Measurements from ENCODE around the gene FAM240B. TPM values are rescaled to one million over a fixed set of nuclear protein-coding genes. Genes with fewer than 3 reads are reported as not detected.

The FAM240B gene
- polyA plus RNA-seq, 3 donors = 0.10 to 0.23 TPM; not detected in 1

- DNase-seq = no peak
Observed at GRCh38 chr9:38670542-38671371, 49.2 kb downstream of the FAM240B start.

- no peak for DNase-seq
Observed at GRCh38 chr9:38668791-38669466, 51.0 kb downstream of the FAM240B start.

- DNase-seq = no peak
Observed at GRCh38 chr9:38662763-38663593, 57.0 kb downstream of the FAM240B start.

GRCh38 chr9:38659538-38659937 lies 60.4 kb downstream of the FAM240B start:
- DNase-seq = no peak

GRCh38 chr9:38656896-38657295 lies 63.0 kb downstream of the FAM240B start:
- DNase-seq = no peak

GRCh38 chr9:38652486-38652885 lies 67.4 kb downstream of the FAM240B start:
- no peak for DNase-seq

- DNase-seq = no peak
Observed at GRCh38 chr9:38652044-38652443, 67.9 kb downstream of the FAM240B start.

- DNase-seq = no peak
Observed at GRCh38 chr9:38651400-38652042, 68.4 kb downstream of the FAM240B start.

- DNase-seq = no peak
Observed at GRCh38 chr9:38650564-38650963, 69.4 kb downstream of the FAM240B start.

- peak; percentile 22 for DNase-seq
Observed at GRCh38 chr9:38649731-38650363, 70.1 kb downstream of the FAM240B start.

- DNase-seq = no peak
Observed at GRCh38 chr9:38644601-38645000, 75.3 kb downstream of the FAM240B start.

Other genes with a start within 250 kb of the FAM240B start
- gene ANKRD18A, start 99.5 kb downstream of the FAM240B start, polyA plus RNA-seq (ENCODE audit: insufficient read length in 3 of 3) = 1 to 10 TPM; 3.7 to 5.8 (median 3.9) TPM